HUES64 (cell line): ENCODE data around the gene ZNF692.
A peak's percentile ranks its signal among the peaks of the same experiment; 100 is the strongest.
"Not testable (repeated sequence)": the region's sequence is repeated elsewhere in the genome, so short reads cannot be mapped to it uniquely, and the experiment has no call there.

ENCODE experiments used
- H3K27ac ChIP-seq: 2 replicates; pipeline ENCODE4 v1.7.0; 2013; ENCODE audit warnings: low read depth, low read length, inconsistent platforms
- H3K27me3 ChIP-seq: 2 replicates; pipeline ENCODE4 v1.6.1; 2013; ENCODE audit warnings: mild to moderate bottlenecking, low read length; ENCODE audit not compliant: insufficient read depth
- H3K36me3 ChIP-seq: 2 replicates; pipeline ENCODE4 v1.6.1; 2013; ENCODE audit warnings: mild to moderate bottlenecking, low read length; ENCODE audit not compliant: insufficient read depth
- H3K4me1 ChIP-seq: 2 replicates; pipeline ENCODE4 v1.6.1; 2013; ENCODE audit warnings: mild to moderate bottlenecking, low read length, moderate library complexity; ENCODE audit not compliant: insufficient read depth
- H3K4me3 ChIP-seq: 2 replicates; pipeline ENCODE4 v1.5.1; 2013; ENCODE audit warnings: mild to moderate bottlenecking, low read length, moderate library complexity
- H3K9ac ChIP-seq: 2 replicates; pipeline ENCODE4 v1.6.1; 2013; ENCODE audit warnings: mild to moderate bottlenecking, low read depth, low read length
- H3K9me3 ChIP-seq: 2 replicates; pipeline ENCODE4 v1.6.1; 2013; ENCODE audit warnings: low read depth, low read length; ENCODE audit not compliant: insufficient read depth
- WGBS: fragments of 150-250, 120-280 bp; methylation state at CpG from one replicate; pipeline ENCODE4 v1.1.7; 2013; ENCODE audit warnings: missing lambda C conversion rate; 5-methylcytosine and 5-hydroxymethylcytosine counted together

The ZNF692 gene

DNA sequence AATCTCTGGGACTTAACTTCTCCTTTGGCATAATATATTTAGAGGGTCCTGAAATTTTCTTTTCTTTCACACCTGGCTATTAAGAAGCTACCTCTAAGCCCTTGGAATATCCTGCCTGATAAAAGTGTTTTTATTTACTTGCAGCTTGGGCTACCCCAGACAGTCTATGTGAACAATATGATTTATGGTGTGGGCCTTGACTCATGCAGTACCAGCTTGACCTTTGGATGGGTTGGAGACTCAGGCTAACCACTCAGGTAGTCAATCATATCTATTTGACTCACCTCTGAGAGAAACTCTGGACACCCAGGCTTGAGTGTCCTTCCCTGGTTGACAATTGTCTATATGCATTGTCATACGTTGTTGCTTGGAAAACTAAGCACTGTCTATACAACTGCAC, 33.7 kb upstream of the ZNF692 start:
- Histone ChIP-seq H3K9me3 (no peaks in the 10 kb centered on the region), H3K4me3 (no peak overlapping the region), H3K27ac (no peak overlapping the region), H3K4me1 (0 out of 2 replicates have a peak, but pooled peaks cover 12% of the 10 kb centered on the region), H3K36me3 (no peaks in the 10 kb centered on the region), H3K27me3 (no peaks in the 10 kb centered on the region), H3K9ac (no peak overlapping the region)
- 83% methylated on average over 1 of the region's 1 CpG for WGBS

- 93% methylated on average over 2 of the region's 2 CpGs for WGBS
- Histone ChIP-seq H3K36me3 (no peaks in the 10 kb centered on the region), H3K9me3 (no peaks in the 10 kb centered on the region), H3K27ac (no peak overlapping the region), H3K4me3 (no peak overlapping the region), H3K27me3 (no peaks in the 10 kb centered on the region), H3K9ac (no peak overlapping the region), H3K4me1 (peaks cover 8% of the 10 kb centered on the region; the same call in 1 of the 2 replicates)
Measured at GRCh38 chr1:248891758-248892157, 32.9 kb upstream of the ZNF692 start.

- Histone ChIP-seq H3K4me3 (no peak overlapping the region), H3K36me3 (no peaks in the 10 kb centered on the region), H3K9me3 (no peaks in the 10 kb centered on the region), H3K4me1 (peaks cover 14% of the 10 kb centered on the region; the same call in 1 of the 2 replicates), H3K9ac (no peak overlapping the region), H3K27me3 (no peaks in the 10 kb centered on the region), H3K27ac (no peak overlapping the region)
- WGBS = 90% methylated on average over 9 of the region's 9 CpGs
Measured at GRCh38 chr1:248890549-248891498, 31.9 kb upstream of the ZNF692 start.

- H3K36me3 ChIP-seq, H3K9ac ChIP-seq: not testable (repeated sequence)
- WGBS = 90% methylated on average over 7 of the region's 10 CpGs
Measured at GRCh38 chr1:248889914-248890243, 31.0 kb upstream of the ZNF692 start.

DNA sequence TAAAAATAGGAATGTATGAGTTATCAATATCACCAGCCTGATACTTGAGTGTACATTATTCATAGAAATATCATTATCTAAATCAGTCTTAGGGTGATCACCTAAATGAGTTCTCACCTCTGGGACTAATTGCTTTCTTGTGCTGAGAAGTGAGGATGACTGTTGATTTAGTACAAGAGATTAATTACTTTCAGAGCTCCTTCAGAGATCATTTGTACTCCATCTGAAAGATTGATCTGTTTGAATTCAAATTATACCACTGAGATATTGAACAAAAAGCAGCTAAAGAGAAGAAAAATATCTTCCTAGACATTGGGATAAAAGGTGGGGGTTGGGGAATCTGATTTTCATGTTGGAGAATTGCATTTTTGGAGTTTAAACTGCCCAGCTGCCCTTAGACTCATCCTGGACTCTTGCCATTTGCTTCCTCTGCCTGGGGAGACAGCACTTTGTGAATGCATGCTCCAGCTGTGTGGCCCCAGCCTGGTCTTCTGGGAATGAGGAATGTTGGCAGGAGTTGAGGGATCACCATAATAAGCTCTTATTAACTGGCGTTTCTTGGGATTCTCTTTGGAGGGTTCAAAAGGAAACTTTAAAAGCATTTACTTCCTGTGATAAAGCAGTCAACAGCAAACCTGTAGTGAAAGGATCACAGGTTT, 27.5 kb upstream of the ZNF692 start:
- Histone ChIP-seq H3K27me3 (no peaks in the 10 kb centered on the region), H3K9ac (no peak overlapping the region), H3K9me3 (no peaks in the 10 kb centered on the region), H3K4me3 (no peak overlapping the region), H3K4me1 (peaks cover 18% of the 10 kb centered on the region; the same call in 1 of the 2 replicates), H3K36me3 (no peaks in the 10 kb centered on the region), H3K27ac (no peak overlapping the region)
- WGBS = 63% methylated on average over 1 of the region's 1 CpG

More at GRCh38 chr1:248889914-248890243, 31.0 kb upstream of the ZNF692 start:
- H3K4me3 ChIP-seq, H3K9me3 ChIP-seq, H3K27ac ChIP-seq, H3K27me3 ChIP-seq: not testable (repeated sequence)
- H3K4me1 ChIP-seq = peaks cover 18% of the 10 kb centered on the region; the same call in 1 of the 2 replicates

GRCh38 chr1:248885646-248886045, 26.8 kb upstream of the ZNF692 start:
- Histone ChIP-seq H3K4me3 (no peak overlapping the region), H3K27me3 (no peaks in the 10 kb centered on the region), H3K9ac (no peak overlapping the region), H3K36me3 (no peaks in the 10 kb centered on the region), H3K9me3 (no peaks in the 10 kb centered on the region), H3K27ac (no peak overlapping the region), H3K4me1 (peaks cover 18% of the 10 kb centered on the region; the same call in 1 of the 2 replicates)
- WGBS = 64% methylated on average over 1 of the region's 1 CpG

DNA sequence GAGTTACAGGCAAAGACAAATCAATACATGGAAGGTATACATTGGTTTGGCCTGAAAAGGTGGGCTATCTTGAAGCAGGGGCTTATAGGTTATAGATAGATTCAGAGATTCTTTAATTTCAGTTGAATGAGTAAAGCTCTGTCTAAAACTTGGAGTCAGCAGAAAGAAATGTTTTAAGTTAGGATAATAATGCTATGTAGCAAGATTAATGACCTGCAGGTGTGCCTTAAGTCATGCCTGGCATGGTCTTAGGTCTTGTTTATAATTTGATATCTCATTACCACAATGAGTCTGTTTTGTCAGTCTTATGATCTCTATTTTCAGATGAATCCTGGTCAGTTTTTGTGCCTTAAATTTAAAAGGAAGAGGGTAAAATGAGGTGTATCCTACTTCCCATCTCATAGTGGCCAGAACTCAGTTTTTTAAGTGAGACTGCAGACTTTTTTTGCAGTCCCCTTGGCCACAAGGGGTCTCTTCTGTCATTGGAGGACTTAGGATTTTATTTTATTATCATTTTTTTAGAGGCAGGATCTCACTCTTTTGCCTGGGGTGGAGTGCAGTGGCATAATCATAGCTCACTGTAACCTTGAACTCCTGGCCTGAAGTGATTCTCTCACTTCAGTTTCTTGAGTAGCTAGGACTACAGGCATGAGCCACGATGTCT, 25.9 kb upstream of the ZNF692 start:
- 57% methylated on average over 1 of the region's 1 CpG for WGBS
- H3K36me3 ChIP-seq = no peaks in the 10 kb centered on the region
- H3K9me3 ChIP-seq = no peaks in the 10 kb centered on the region
- peaks cover 18% of the 10 kb centered on the region; the same call in 1 of the 2 replicates for H3K4me1 ChIP-seq
- no peak overlapping the region for H3K27ac ChIP-seq
- H3K27me3 ChIP-seq = no peaks in the 10 kb centered on the region
- no peak overlapping the region for H3K9ac ChIP-seq
- H3K4me3 ChIP-seq = no peak overlapping the region

DNA sequence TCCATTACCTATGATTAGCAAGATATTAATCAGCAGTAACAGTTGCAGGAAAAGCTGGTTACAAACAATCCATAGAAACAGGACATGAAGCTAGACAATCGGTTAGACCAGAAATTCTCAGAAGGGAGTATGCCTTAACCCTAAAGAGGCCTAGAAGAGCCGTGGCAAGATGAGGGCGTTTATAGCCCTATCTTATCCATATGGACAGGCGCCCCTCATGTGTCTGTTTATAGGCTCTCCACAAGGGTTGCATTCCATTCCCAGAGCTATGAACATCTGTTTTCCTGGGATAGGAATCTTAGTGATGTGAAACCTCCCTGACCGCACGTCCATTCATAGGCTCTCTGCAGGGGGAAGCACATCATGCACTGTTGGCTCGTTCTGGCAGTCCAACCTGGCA, 23.5 kb upstream of the ZNF692 start:
- not testable (repeated sequence) for H3K4me3 ChIP-seq, H3K9ac ChIP-seq, H3K27me3 ChIP-seq, H3K9me3 ChIP-seq, H3K36me3 ChIP-seq, H3K27ac ChIP-seq
- H3K4me1 ChIP-seq = peaks cover 18% of the 10 kb centered on the region; the same call in 1 of the 2 replicates
- WGBS = 94% methylated on average over 6 of the region's 7 CpGs

GRCh38 chr1:248881261-248881660, 22.4 kb upstream of the ZNF692 start:
- H3K36me3 ChIP-seq = no peaks in the 10 kb centered on the region
- WGBS = 94% methylated on average over 1 of the region's 1 CpG

GRCh38 chr1:248873993-248874533, 15.2 kb upstream of the ZNF692 start:
- 0 out of 2 replicates have a peak, but pooled peaks cover 3% of the 10 kb centered on the region for H3K4me1 ChIP-seq
- H3K9me3 ChIP-seq = no peaks in the 10 kb centered on the region
- no peaks in the 10 kb centered on the region for H3K36me3 ChIP-seq
- no peaks in the 10 kb centered on the region; the same call in 1 of the 2 replicates for H3K27me3 ChIP-seq
- peak overlapping the region; percentile 35; the same call in 1 of the 2 replicates for H3K9ac ChIP-seq
- peak overlapping the region; percentile 65; the same call in 1 of the 2 replicates for H3K27ac ChIP-seq
- 6% methylated on average over 21 of the region's 23 CpGs for WGBS
- H3K4me3 ChIP-seq = peak overlapping the region; percentile 84

More at GRCh38 chr1:248881261-248881660, 22.4 kb upstream of the ZNF692 start:
- no peak overlapping the region for H3K27ac ChIP-seq
- no peak overlapping the region for H3K9ac ChIP-seq
- H3K4me1 ChIP-seq = peaks cover 9% of the 10 kb centered on the region; the same call in 1 of the 2 replicates
- no peak overlapping the region for H3K4me3 ChIP-seq
- H3K9me3 ChIP-seq = no peaks in the 10 kb centered on the region
- no peaks in the 10 kb centered on the region; the same call in 1 of the 2 replicates for H3K27me3 ChIP-seq
